Neural progenitor cell (in vitro differentiated cells): ENCODE data around the gene POLR2L.

Experiments used
- EZH2phosphoT487 ChIP-seq: fragments of 200-600 bp; sonication (generic); IDR thresholded peaks from 2 replicates; pipeline ENCODE4 v1.6.1; 2017; ENCODE audit warnings: antibody characterized with exemption
- TF ChIP-seq, protein P1 (sequence below): fragments of 200-600 bp; sonication (generic); IDR thresholded peaks from 2 replicates; pipeline ENCODE4 v1.5.1; 2017; ENCODE audit warnings: antibody characterized with exemption, mild to moderate bottlenecking

GRCh38 chr11:861105-861479, 18.8 kb upstream of the POLR2L start:
- TF ChIP-seq, protein P1, sequence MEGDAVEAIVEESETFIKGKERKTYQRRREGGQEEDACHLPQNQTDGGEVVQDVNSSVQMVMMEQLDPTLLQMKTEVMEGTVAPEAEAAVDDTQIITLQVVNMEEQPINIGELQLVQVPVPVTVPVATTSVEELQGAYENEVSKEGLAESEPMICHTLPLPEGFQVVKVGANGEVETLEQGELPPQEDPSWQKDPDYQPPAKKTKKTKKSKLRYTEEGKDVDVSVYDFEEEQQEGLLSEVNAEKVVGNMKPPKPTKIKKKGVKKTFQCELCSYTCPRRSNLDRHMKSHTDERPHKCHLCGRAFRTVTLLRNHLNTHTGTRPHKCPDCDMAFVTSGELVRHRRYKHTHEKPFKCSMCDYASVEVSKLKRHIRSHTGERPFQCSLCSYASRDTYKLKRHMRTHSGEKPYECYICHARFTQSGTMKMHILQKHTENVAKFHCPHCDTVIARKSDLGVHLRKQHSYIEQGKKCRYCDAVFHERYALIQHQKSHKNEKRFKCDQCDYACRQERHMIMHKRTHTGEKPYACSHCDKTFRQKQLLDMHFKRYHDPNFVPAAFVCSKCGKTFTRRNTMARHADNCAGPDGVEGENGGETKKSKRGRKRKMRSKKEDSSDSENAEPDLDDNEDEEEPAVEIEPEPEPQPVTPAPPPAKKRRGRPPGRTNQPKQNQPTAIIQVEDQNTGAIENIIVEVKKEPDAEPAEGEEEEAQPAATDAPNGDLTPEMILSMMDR: no peak
- TF ChIP-seq EZH2phosphoT487: no peak
